DMS 273 (cell line): ENCODE data around the gene GRB2.
"Not testable (repeated sequence)": the region's sequence is repeated elsewhere in the genome, so short reads cannot be mapped to it uniquely, and the experiment has no call there.

Experiments used
- DNase-seq: peaks from one replicate; lab custom pipeline; 2025; ENCODE audit not compliant: unreplicated experiment; lab: John Stamatoyannopoulos, UW

The GRB2 gene

DNA sequence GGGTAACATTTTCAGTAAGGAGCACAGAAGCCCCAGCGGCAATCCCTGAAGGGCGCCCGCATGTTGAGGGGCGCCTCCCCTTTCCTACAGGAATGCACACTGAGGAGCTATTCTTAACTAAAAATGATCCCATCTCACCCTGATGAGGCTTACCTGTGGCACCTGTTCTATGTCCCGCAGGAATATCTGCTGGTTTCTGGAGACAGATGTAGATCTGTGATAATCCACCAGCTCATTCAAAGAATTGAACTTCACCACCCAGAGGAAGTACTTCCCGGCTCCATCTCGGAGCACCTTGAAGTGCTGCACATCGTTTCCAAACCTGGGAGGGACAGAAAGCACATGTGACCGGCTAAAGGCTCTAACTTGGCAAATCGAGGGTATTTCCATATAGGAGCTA lies 84.0 kb downstream of the GRB2 start:
- DNase-seq, result no peak

DNA sequence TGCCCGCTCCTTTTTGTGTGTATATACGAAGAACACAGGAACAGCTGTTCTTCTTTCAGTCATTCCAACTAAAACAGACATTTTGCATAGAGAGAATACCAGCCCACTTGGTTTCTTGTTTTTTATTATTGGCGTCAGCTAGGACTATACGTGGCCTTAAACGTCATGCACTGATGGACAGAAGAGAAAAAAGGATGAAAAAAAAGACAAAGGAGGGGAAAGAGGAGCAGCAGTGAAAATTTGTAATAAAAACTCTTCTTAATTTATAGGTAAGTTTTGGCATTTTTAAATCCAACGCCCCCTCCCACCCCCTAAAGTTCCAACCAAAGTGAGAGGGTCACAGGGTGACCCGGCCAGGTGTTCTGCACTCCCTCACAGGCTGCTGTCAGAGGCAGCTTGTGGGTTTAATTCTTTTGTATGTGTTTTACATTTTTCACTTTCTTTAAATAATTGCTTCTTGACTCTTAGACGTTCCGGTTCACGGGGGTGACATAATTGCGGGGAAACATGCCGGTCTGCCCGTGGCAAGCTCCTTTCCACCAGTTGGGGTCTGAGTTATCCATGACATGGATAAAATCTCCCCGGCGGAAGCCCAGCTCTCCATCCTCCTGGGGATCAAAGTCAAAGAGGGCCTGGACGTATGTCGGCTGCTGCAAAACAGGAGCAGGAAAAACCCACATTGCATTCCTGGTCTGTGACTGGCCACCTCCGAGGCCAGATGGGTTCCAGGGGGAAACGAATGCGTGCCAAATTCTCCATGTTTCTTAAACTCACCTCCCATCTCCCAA lies 85.4 kb downstream of the GRB2 start:
- no peak for DNase-seq

GRCh38 chr17:75318615-75319222 lies 86.8 kb downstream of the GRB2 start:
- DNase-seq, result no peak

- no peak for DNase-seq
Measured at GRCh38 chr17:75318211-75318610, 87.3 kb downstream of the GRB2 start.

DNA sequence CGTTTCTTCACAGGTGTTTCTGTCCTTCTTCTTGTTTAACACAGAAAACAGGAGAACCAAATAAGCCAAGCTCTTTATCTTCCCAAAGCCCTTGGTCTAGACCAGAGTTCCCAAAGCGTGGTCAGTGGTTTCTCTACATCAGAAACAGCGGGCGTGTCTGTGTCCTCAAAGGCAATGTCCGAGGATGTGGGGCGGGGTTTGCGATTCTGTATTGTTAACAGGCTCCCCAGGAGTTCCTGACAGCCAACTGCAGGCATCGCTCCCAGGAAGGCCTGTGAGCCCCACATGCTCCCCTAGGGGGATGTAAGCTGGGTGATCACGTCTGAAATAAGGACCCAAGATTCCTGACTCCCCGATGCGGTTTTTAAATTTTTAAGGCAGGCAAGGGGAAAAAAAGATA lies 87.8 kb downstream of the GRB2 start:
- no peak for DNase-seq

DNA sequence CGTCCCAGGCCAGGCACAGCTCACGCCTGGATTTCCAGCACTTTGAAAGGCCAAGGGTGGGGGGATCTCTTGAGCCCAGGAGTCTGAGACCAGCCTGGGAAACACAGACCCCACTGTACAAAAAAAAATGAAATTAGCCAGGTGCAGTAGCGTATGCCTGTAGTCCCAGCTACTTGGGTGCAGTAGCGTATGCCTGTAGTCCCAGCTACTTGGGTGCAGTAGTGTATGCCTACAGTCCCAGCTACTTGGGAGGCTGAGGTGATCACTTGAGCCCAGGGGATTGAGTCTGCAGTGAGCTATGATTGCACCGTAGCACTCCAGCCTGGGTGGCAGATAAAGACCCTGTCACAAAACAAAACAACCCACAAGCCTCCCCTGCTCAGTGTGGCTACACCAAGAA lies 89.2 kb downstream of the GRB2 start:
- DNase-seq, result no peak

- DNase-seq, result no peak
Measured at GRCh38 chr17:75315541-75316243, 89.8 kb downstream of the GRB2 start.

DNA sequence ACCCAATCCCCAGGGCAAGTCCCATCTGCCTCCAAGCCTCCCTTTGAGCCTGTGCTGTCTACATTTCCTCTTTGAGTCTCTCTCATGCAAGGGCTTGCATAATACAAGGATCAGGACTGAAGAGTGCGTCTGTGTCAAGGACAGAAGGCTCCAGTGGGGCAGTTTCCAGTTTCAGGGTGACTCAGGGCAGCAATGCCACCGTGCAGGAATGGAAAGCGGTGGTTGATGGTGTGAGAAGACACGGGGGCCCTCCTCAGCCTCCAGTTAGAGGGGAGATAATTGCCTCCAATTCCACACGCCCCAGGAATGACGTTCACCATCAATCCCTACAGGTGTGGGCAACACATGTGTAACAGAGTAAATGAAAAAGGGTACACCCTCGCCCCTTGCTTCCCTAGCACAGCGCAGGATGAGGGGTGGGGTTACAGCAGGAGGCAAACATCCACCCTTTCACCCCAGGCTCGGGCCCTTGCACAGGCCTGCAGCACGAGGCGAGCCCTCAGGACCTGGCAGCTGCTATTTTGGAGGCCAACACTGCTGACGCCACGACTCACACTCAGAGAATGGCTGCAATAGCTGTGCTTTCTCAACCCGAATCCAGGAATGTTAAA lies 91.4 kb downstream of the GRB2 start:
- DNase-seq, result no peak

DNA sequence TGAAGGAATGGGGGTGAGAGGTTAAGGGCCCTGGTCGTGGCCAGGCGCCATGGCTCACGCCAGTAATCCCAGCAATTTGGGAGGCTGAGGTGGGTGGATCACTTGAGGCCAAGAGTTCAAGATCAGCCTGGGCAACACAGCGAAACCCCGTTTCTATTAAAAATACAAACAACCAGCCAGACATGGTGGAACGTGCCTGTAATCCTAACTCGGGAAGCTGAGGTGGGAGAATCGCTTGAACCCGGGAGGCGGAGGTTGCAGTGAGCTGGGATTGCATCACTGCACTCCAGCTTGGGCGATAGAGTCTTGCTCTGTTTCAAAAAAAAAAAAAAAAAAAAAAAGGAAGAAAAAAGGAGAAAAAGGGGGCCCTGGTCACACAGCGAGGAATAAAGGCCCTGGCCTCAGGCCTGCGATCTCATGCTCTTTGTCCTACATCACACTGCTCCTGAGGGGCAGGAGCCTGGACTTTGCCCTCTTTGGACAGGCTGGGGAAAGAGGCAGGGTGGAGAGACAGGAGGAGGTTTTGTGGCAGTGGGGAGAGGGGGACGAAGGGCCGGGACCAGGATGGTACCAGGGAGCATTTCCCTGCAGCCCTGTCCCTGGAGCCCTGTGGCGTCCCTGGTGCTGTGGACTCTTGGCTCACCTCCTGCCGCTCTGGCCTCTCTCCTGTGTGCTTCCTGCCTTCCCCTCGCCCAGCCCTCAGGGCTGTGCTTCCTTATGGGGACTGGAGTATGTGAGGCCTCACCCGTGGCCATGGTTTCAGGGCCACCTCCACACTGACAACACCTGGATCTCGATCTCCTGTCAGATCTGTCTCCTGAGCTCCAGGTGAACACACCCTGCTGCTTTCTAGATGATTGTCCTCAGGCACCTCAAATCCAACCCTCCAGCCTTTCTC lies 96.5 kb downstream of the GRB2 start:
- no peak for DNase-seq

DNA sequence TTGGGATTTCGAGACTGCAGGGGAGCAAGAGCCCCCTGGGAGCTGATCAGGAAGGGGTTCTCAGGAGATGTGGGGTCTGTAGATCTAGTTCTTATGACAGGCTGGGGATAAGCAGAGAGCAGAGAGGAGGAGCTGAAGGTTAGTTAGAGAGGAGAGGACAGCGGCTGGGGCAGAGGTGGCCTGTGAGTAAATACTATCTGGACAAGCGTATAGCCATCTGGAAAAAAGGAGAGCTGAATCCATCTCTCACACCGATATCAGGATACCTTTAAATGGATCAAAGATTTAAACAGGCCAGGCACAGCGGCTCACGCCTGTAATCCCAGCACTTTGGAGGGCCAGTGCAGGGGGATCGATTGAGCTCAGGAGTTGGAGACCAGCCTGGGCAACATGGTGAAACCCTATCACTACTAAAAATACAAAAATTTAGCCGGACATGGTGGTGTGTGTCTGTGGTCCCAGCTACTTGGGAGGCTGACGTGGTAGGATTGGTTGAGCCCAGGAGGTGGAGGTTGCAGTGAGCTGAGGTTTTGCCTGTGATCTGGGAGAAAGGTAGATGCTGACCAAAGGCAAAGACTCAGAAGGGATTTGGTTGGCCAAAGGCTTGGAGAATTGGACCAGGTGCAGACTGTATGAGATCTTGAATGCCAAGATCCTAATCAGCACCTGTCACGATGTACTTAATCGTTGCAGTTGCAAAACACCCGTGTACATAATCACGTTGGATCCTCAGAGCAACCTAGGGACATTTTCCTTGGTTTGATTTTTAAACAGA lies 97.3 kb downstream of the GRB2 start:
- no peak for DNase-seq

GRCh38 chr17:75301502-75302206 lies 103.8 kb downstream of the GRB2 start:
- DNase-seq, result no peak

GRCh38 chr17:75301049-75301448 lies 104.4 kb downstream of the GRB2 start:
- DNase-seq, result no peak

DNA sequence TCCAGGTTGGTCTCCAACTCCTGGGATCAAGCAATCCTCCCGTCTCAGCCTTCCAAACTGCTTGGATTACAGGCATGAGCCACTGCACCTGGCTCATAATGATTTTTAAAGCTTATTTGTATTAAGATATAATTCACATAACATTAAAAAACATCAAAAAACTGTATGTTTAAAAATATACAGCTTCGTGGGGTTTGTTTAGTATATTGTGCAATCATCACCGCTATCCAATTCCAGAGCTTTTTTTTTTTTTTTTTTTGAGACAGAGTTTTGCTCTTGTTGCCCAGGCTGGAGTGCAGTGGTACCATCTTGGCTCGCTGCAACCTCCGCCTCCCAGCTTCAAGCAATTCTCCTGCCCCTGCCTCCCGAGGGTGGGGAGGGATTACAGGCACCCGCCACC lies 105.2 kb downstream of the GRB2 start:
- DNase-seq, result no peak

DNA sequence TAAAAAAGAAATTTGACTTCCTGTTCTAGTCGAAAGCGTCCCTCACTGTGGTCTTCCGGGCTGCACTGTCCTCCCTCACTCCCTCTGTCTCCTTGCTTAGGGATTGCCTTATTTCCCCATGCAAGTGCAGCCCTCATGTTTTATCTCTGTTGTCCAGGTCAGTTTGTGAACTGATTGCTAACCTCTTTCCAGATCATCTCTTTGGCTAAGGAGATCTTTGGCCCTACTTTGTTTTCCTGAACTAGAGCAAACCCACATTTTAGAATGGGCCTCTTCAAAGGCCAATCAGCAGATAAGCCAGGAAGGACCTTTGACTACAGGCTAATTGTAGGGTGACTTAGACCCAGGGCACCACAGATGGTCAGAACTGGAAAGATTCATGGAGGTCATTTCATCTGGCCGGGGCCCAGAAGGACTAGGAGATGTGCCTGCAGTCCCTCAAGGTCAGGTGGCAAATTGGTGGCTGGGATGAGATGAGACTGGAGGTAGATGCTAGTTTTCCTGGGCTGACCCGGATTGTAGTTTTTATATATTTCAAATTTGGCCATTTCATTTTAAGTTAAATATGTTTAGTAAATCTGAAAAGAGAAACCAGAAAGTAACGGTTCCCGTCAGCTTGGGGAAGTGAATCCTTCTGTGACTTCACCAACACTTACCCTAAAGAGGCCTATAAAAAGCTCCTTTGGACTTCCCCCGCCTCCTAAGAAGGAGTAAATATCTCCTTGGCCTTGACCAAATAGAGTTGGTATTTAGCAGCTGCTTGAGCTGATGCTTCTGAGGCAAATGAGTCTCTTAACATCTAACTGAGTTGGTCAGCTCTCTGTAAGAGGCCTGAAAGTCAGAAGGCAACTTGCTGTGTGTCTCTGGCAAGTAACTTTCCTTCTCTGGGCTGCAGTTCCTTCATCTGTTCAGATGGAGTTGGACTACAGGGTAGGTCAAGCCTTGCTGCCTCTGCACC lies 110.0 kb downstream of the GRB2 start:
- DNase-seq, result no peak

DNA sequence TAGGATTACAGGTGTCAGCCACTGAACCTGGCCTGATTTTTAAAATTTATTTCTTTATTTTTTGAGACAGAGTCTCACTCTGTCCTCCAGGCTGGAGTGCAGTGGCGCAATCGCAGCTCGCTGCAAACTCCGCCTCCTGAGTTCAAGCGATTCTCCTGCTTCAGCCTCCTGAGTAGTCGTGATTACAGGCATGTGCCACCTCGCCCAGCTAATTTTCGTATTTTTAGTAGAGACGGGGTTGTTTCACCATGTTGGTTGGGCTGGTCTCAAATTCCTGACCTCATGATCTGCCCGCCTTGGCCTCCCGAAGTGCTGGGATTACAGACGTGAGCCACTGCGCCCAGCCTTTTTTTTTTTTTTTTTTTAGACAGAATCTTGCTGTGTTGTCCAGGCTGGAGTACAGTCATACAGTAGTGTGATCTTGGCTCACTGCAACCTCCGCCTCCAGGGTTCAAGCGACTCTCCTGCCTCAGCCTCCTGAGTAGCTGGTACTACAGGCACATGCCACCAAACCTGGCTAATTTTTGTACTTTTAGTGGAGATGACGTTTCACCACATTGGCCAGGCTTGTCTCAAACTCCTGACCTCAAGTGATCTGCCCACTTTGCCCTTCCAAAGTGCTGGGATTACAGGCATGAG lies 112.5 kb downstream of the GRB2 start:
- DNase-seq, result not testable (repeated sequence)

DNA sequence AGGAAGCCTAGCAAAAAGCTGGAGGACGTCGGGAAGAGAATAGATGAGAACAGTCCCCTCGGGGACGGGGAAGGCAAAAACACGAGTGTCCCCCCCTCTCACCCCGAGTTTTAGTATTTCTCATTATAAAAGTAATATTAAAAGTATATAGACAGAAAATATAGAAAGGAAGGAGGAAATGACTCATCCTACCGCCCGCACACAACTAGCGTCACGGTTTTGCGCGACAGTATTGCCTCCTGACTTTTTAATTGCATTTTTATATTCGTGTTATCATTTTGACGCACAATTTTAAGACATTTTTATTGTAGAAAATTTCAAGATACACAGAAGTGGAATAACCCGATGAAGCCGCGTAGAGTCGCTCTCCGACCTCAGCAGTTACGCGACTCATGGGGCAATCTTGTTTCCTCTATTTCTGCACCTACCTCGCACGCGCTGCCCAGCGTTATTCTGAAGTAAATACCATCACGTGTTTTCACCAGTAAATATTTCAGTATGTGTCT lies 115.6 kb downstream of the GRB2 start:
- DNase-seq, result peak; percentile 54

DNA sequence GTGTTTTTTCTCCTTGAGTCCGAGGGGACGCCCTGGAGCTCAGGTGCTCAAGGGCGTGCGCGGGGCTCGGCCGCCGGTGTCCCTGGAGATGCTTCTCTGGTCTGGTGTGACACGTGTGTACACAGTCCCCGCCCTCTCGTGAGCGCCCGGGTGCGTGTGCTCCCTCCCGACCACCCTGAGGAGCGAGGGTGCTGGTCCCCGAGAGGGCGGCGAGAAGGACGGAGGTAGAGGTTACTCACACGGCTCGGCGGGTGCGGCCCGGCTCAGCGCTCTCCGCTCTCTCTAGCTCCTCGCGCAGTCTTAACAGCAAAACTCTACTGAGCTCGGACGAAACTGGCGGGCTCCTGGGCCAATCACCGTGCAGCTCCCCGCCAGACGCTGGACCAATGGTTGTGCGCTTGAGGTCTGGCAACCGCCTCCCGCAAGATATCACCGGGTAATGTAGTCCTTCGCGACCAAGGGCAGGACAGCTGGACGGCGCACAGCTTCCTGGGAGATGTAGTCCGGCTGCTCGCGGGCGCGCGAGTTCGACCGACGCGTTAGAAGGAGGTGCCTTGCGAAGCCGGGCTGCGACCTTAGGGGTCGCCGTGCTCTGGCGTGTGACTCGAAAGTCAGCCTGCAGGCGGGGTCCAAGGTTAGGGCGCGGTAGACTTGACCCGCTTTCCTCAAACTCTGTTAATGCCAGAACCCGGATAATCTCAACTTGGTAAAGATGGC lies 116.2 kb downstream of the GRB2 start, which contains the start of gene SLC25A19:
Gene SLC25A19 (minus strand): TSS at position 319 of the 717 bp plus-strand sequence. CDS start 2,669 bp downstream, outside the sequence.
- peak; percentile 99 for DNase-seq
